ENCODE measurements around the gene BATF2. TPM values are rescaled to one million over a fixed set of nuclear protein-coding genes. Genes with fewer than 3 reads are reported as not detected.

The BATF2 gene, protein sequence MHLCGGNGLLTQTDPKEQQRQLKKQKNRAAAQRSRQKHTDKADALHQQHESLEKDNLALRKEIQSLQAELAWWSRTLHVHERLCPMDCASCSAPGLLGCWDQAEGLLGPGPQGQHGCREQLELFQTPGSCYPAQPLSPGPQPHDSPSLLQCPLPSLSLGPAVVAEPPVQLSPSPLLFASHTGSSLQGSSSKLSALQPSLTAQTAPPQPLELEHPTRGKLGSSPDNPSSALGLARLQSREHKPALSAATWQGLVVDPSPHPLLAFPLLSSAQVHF
- not detected in 2 replicates for total RNA-seq

DNA sequence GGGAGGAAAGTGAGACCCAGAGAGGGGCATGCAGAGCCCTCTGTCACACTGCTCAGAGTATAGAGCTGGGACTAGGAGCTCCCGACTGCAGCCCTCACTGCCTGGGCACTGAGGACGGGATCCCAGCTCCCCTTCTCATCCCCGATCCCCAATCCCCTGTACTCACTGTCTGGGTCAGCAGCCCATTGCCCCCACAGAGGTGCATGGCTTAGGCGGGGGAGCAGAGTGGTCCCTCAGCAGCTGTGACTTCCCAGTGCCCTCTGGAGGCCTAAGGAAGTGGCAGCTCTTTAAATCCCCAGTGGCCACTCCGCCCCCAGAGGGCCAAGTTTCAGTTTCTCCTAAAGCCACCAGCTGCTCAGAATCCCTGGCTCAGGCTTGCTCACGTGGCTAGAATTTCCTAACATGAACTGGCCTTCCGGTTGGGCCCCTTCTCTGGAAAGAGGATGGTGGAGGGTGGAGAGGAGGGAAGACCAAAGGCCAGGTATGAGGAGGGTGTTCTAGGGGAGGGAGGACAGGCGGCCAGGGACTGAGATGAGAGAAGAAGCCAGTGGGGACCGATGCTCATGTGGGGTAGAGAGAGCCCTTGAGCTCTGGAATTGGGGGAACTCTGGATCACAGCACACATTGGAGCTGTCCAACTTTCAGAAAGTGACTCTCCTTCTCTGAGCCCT is at the start of gene BATF2:
Gene BATF2 (minus strand): TSS at position 262 of the 671 bp plus-strand sequence. CDS start 57 bp downstream, at position 205.
- H3K27me3 Mint-ChIP-seq (ENCODE audit: insufficient read depth) = peaks cover 4% of the 10 kb centered on the region
- H3K9me3 Mint-ChIP-seq = no peaks in the 10 kb centered on the region
- no peaks in the 10 kb centered on the region for H3K36me3 Mint-ChIP-seq (ENCODE audit: low read depth)
- H3K4me3 Mint-ChIP-seq = peak within 1 kb of the TSS; percentile 51
- intact Hi-C loops (cut with micrococcal nuclease) = no loop called here
- no peak within 1 kb of the TSS for H3K27ac Mint-ChIP-seq
- peaks cover 24% of the 10 kb centered on the region for H3K4me1 Mint-ChIP-seq (ENCODE audit: low read depth)
- no peak for DNase-seq (ENCODE audit: low spot score)

DNA sequence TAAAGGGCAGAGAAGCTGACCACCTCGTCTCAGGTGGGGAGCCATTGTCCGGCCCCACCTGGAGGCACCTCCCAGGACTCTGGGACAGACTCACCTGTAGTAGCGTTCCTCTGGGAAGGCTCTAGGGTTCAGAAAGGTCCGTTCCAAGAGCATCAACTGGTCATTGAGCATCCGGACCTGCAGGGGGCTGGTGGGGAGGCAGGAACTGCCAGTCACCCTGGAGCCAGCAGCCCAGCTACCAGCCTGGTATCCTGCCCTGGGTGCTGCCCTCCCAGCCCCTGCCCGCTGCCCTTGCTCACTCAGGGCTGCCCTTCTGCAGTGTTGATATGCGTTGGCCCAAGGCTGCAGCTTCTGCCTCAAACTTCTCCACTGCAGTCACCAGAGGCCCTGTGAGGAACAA is 49.0 kb upstream of the BATF2 start:
- Mint-ChIP-seq H3K27ac (no peak overlapping the region), H3K4me3 (no peak overlapping the region), H3K27me3 (ENCODE audit: insufficient read depth) (no peaks in the 10 kb centered on the region), H3K36me3 (ENCODE audit: low read depth) (peaks cover 12% of the 10 kb centered on the region), H3K9me3 (no peaks in the 10 kb centered on the region), H3K4me1 (ENCODE audit: low read depth) (peaks cover 26% of the 10 kb centered on the region)
- intact Hi-C loops (cut with micrococcal nuclease) = no loop called here
- DNase-seq (ENCODE audit: low spot score) = no peak

DNA sequence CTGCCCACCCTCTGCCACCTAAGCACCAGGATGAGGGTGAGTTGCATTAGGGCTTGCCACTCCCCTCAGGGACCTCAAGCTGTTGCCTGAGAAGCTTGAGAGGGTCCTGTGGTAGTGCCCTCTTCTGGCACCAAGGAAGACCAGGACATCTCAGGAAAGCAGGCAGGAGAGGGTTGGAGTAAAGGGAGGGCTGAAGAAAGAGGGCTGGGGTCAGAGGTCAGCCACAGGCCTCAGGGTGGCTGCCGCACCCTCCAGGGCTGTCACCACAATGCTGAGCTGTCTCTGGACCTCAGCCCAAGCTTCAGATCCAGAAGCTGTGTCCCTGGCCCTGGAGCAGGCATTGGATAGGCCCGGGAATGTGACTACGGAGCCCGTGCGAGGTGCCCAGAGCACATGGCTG is 48.3 kb upstream of the BATF2 start:
- H3K27me3 Mint-ChIP-seq (ENCODE audit: insufficient read depth) = no peaks in the 10 kb centered on the region
- H3K4me1 Mint-ChIP-seq (ENCODE audit: low read depth) = peaks cover 31% of the 10 kb centered on the region
- DNase-seq (ENCODE audit: low spot score) = no peak
- H3K36me3 Mint-ChIP-seq (ENCODE audit: low read depth) = peaks cover 12% of the 10 kb centered on the region
- no peak overlapping the region for H3K27ac Mint-ChIP-seq
- no peaks in the 10 kb centered on the region for H3K9me3 Mint-ChIP-seq
- intact Hi-C loops (cut with micrococcal nuclease) = no loop called here
- H3K4me3 Mint-ChIP-seq = no peak overlapping the region

DNA sequence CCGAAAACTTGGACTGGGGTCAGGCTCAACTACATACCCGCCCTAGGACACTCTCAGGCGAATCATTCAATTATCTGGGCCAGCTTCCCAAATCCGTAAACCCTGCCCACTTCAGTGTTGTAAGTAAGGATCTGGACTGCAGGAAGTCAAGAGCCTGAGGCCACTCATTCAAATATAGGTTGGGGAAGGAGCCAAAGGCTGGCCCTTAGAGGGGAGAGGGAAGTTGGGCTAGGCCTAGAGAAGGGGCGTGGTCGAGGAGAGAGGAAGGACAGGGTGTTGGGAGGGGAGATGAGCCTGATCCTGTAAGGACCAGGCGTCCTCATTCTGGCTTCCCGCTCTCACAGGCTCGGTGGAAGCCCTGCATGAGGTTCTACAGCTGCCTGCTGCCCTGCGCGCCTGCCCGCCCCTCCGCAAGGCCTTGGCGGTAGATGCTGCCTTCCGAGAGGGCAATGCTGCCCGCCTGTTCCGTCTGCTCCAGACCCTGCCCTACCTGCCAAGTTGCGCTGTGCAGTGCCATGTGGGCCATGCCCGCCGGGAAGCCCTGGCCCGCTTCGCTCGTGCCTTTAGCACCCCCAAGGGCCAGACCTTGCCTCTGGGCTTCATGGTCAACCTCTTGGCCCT is 47.2 kb upstream of the BATF2 start:
- intact Hi-C loops (cut with micrococcal nuclease) = loop anchor here (5.0 kb wide), 1 partner anchor 528 kb away; the partner anchor contains the start of genes FAM89B and ZNRD2
- no peak overlapping the region for H3K27ac Mint-ChIP-seq

DNA sequence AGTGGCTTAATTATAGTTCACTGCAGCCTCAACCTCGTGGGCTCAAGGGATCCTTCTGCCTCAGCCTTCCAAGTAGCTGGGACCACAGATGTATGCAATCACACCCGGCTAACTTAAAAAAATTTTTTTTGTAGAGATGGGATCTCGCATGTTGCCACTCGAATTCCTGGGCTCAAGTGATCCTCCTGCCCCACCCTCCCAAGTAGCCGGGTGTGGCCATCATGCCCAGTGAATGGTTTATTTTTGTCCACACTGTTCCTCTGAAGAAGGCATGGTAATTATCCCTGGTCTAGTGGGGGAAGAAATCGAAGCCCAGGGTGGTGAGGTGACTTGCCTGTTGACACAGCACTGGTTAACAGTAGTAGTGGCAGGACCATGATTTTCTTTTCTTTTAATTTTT is 46.1 kb upstream of the BATF2 start:
- intact Hi-C loops (cut with micrococcal nuclease) = loop anchor here (5.0 kb wide), 1 partner anchor 529 kb away; the partner anchor contains the start of genes FAM89B and ZNRD2
- H3K9me3 Mint-ChIP-seq = no peaks in the 10 kb centered on the region
- H3K4me1 Mint-ChIP-seq (ENCODE audit: low read depth) = peaks cover 31% of the 10 kb centered on the region
- H3K27ac Mint-ChIP-seq = peak overlapping the region; percentile 36
- no peaks in the 10 kb centered on the region for H3K27me3 Mint-ChIP-seq (ENCODE audit: insufficient read depth)
- peaks cover 15% of the 10 kb centered on the region for H3K36me3 Mint-ChIP-seq (ENCODE audit: low read depth)
- no peak for DNase-seq (ENCODE audit: low spot score)
- peak overlapping the region; percentile 90 for H3K4me3 Mint-ChIP-seq

More for the DNA sequence above, 47.2 kb upstream of the BATF2 start:
- H3K27me3 Mint-ChIP-seq (ENCODE audit: insufficient read depth) = no peaks in the 10 kb centered on the region
- peaks cover 15% of the 10 kb centered on the region for H3K36me3 Mint-ChIP-seq (ENCODE audit: low read depth)
- DNase-seq (ENCODE audit: low spot score) = no peak
- H3K9me3 Mint-ChIP-seq = no peaks in the 10 kb centered on the region
- H3K4me3 Mint-ChIP-seq = no peak overlapping the region
- peaks cover 31% of the 10 kb centered on the region for H3K4me1 Mint-ChIP-seq (ENCODE audit: low read depth)

DNA sequence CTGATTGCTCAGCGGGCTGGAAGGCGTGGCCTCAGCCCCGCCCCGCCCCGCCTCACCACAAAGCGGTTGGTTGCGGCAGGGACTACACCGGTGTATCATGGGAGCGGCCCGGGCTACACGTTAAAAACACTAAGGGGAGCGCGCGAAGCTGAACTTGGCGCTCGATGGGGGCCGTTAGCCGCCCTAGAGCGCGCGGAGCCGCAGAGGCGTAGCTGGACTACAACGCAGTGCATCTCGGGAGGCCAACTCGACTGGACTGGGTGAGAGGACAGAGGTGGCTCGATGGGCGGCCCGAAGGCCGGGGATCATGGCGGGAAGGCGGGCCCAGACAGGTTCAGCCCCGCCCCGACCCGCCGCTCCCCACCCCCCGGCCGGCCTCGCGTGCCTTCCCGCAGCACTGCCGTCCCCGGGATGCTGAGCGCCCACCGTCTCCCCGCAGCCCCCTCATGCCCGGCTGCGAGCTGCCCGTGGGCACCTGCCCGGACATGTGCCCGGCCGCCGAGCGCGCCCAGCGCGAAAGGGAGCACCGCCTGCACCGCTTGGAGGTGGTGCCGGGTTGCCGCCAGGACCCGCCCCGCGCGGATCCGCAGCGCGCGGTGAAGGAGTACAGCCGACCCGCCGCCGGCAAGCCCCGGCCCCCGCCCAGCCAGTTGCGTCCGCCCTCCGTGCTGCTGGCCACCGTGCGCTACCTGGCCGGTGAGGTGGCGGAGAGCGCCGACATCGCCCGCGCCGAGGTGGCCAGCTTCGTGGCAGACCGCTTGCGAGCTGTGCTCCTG is 44.3 kb upstream of the BATF2 start, which contains the start of gene SAC3D1:
Gene SAC3D1 (plus strand): TSS at position 364 of the 776 bp plus-strand sequence. CDS start 83 bp downstream, at position 447.
- H3K9me3 Mint-ChIP-seq = no peaks in the 10 kb centered on the region
- peak within 1 kb of the TSS; percentile 93 for H3K27ac Mint-ChIP-seq
- intact Hi-C loops (cut with micrococcal nuclease) = loop anchor here (1.0 to 5.0 kb wide), 10 partner anchors 14 to 531 kb away; partner anchors contain the start of genes ATG2A, CDCA5, FAM89B and SNX15
- peak within 1 kb of the TSS; percentile 90 for H3K4me3 Mint-ChIP-seq
- H3K36me3 Mint-ChIP-seq (ENCODE audit: low read depth) = peaks cover 14% of the 10 kb centered on the region
- no peaks in the 10 kb centered on the region for H3K27me3 Mint-ChIP-seq (ENCODE audit: insufficient read depth)
- H3K4me1 Mint-ChIP-seq (ENCODE audit: low read depth) = peaks cover 19% of the 10 kb centered on the region
- DNase-seq (ENCODE audit: low spot score) = peak; percentile 90

DNA sequence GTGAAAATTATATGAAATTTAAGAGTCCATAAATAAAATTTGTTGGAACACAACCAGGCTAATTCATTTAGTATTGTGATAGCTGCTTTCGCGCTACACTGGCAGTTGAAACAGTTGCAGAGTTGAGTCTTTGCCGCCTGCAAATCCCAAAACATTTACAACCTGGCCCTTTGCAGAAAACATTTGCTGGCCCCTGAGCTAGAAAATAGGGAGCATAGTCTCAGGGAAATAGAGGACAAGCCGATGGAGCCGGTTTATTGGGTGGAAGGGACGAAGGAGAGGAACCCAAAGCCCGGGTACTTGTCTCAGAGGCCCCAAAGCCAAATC is 43.7 kb upstream of the BATF2 start:
- Mint-ChIP-seq H3K4me1 (ENCODE audit: low read depth) (peaks cover 17% of the 10 kb centered on the region), H3K27ac (peak overlapping the region; percentile 93), H3K27me3 (ENCODE audit: insufficient read depth) (no peaks in the 10 kb centered on the region), H3K9me3 (no peaks in the 10 kb centered on the region), H3K4me3 (peak overlapping the region; percentile 88), H3K36me3 (ENCODE audit: low read depth) (peaks cover 14% of the 10 kb centered on the region)
- intact Hi-C loops (cut with micrococcal nuclease) = loop anchor here (1.0 to 5.0 kb wide), 6 partner anchors 13 to 532 kb away; partner anchors contain the start of genes ATG2A, FAM89B, SNX15 and VPS51
- no peak for DNase-seq (ENCODE audit: low spot score)

DNA sequence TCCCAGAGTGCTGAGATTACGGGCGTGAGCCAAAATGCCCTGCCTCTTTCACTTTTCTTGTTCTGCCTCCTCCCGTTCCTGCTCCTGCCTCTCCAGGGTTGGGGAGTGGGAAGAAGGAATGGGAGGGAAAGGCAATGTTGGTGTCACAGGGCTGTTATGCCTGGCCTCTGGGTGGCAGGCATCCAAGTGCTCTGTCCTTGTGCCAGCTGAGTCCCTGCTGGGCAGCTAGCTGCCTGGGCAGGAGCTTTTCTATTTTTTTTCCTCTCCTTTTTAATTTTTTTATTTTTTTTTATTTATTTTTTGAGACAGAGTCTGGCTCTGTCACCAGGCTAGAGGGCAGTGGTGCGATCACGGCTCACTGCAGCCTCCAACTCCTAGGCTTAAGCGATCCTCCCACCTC is 40.2 kb upstream of the BATF2 start:
- Mint-ChIP-seq H3K36me3 (ENCODE audit: low read depth) (peaks cover 12% of the 10 kb centered on the region), H3K4me1 (ENCODE audit: low read depth) (peaks cover 5% of the 10 kb centered on the region), H3K9me3 (no peaks in the 10 kb centered on the region), H3K27ac (no peak overlapping the region), H3K4me3 (no peak overlapping the region), H3K27me3 (ENCODE audit: insufficient read depth) (no peaks in the 10 kb centered on the region)
- no peak for DNase-seq (ENCODE audit: low spot score)
- intact Hi-C loops (cut with micrococcal nuclease) = no loop called here

DNA sequence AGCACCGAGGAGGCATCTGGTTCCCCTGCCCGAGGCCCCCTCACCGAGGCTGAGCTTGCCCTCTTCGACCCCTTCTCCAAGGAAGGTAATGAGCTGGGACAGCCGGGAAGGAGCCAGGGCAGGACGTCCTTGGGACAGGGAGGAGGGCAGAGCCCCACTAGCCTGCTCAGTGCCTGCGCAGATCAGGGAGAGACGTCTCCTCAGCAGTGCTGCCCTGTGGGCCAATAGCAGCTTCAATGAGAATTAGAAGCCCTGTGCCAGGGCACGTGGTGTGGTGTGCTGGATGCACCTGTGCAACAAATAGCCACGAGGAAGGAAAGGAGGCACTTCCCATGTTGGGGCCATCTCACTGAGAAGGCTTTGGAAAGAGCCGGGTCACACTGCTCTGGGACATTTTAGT is 38.8 kb upstream of the BATF2 start:
- no peaks in the 10 kb centered on the region for H3K9me3 Mint-ChIP-seq
- intact Hi-C loops (cut with micrococcal nuclease) = no loop called here
- no peak for DNase-seq (ENCODE audit: low spot score)

DNA sequence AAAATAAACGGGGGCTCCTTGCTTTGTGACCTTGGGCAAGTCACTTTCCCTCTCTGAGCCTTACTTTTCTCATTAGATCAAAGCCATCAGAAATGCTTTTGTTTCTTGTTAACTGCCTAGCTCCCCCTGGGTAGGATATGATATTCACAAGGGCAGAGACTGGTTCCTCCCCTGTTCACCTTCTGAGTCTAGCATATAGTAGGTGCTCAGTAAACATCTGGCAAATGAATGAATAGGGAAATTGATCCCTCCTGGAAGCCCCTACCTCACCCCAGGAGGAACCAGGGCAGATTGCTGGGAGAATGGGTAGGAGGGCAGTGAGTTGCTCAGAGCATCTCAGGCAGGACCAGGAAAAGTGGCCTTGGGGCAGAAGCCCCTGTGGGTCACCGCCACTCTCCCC is 37.7 kb upstream of the BATF2 start:
- no peaks in the 10 kb centered on the region for H3K4me1 Mint-ChIP-seq (ENCODE audit: low read depth)
- no peak overlapping the region for H3K4me3 Mint-ChIP-seq
- H3K36me3 Mint-ChIP-seq (ENCODE audit: low read depth) = peaks cover 9% of the 10 kb centered on the region
- no peaks in the 10 kb centered on the region for H3K27me3 Mint-ChIP-seq (ENCODE audit: insufficient read depth)
- no peak overlapping the region for H3K27ac Mint-ChIP-seq
- no peak for DNase-seq (ENCODE audit: low spot score)
- intact Hi-C loops (cut with micrococcal nuclease) = no loop called here
- no peaks in the 10 kb centered on the region for H3K9me3 Mint-ChIP-seq

More for the DNA sequence above, 38.8 kb upstream of the BATF2 start:
- Mint-ChIP-seq H3K4me3 (no peak overlapping the region), H3K27me3 (ENCODE audit: insufficient read depth) (no peaks in the 10 kb centered on the region), H3K36me3 (ENCODE audit: low read depth) (peaks cover 12% of the 10 kb centered on the region), H3K4me1 (ENCODE audit: low read depth) (peaks cover 3% of the 10 kb centered on the region), H3K27ac (no peak overlapping the region)

DNA sequence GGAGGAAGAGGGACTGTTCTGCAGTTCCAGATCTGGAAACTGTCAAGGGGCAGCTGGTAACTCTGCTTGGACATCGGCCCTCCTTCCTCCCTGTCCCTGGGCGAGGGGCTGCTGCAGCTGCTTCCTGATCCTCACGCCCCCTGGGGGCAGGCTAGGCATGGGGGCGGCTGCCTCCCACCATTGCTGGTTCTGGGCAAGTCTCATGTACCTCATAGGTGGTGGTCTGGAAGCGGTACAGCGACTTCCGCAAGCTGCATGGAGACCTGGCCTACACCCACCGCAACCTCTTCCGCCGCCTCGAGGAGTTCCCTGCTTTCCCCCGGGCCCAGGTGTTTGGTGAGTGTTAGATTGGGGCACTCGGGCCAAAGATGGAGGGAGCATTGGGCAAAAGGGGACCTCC is 35.4 kb upstream of the BATF2 start:
- intact Hi-C loops (cut with micrococcal nuclease) = no loop called here
- peaks cover 9% of the 10 kb centered on the region for H3K36me3 Mint-ChIP-seq (ENCODE audit: low read depth)
- no peaks in the 10 kb centered on the region for H3K27me3 Mint-ChIP-seq (ENCODE audit: insufficient read depth)
- H3K27ac Mint-ChIP-seq = no peak overlapping the region
- DNase-seq (ENCODE audit: low spot score) = no peak
- peaks cover 17% of the 10 kb centered on the region for H3K4me1 Mint-ChIP-seq (ENCODE audit: low read depth)
- H3K9me3 Mint-ChIP-seq = no peaks in the 10 kb centered on the region
- H3K4me3 Mint-ChIP-seq = no peak overlapping the region

Data from activated T-helper 1 cell treated with anti-CD3 and anti-CD28 coated beads, Interleukin-12 subunit alpha, Interleukin-12 subunit beta, Interleukin-2, Interleukin-4 antibody, amounts not matched to agents 30 ng/mL and 10 ng/mL and 1 ng/mL, durations not matched to agents 14 hours and 24 hours and 36 hours (primary cell).